Measurements from ENCODE around the gene PKP1. TPM values are rescaled to one million over a fixed set of nuclear protein-coding genes. Genes with fewer than 3 reads are reported as not detected.

PKP1 gene
- total RNA-seq, 4 donors from 2014 or later: 0.11 to 0.94 (median 0.54) TPM; not detected in 1

- intact Hi-C loops (cut with DNase I): no loop called here
- Histone ChIP-seq H3K9me3 (no peaks in the 10 kb centered on the region), H3K27ac (no peak overlapping the region), H3K4me3 (replicated peaks in 1 of 3) (no peak overlapping the region), H3K36me3 (no peaks in the 10 kb centered on the region), H3K4me1 (peaks cover 0 to 6% of the 10 kb centered on the region in 2 donors), H3K27me3 (no peaks in the 10 kb centered on the region)
- no peak for DNase-seq
- TF ChIP-seq CTCF (IDR thresholded peaks at IDR 0.05): no peak
- no peak for TF ChIP-seq POLR2A (IDR thresholded peaks at IDR 0.05)
- WGBS, 2 donors: 81 to 87% methylated on average over 6 of the region's 6 CpGs
Measured at GRCh38 chr1:201276891-201277290, 6.4 kb upstream of the PKP1 start.

GRCh38 chr1:201277441-201277840, 5.9 kb upstream of the PKP1 start:
- Histone ChIP-seq H3K4me1 (peaks cover 0 to 6% of the 10 kb centered on the region in 2 donors), H3K27ac (no peak overlapping the region), H3K36me3 (no peaks in the 10 kb centered on the region), H3K27me3 (no peaks in the 10 kb centered on the region), H3K4me3 (replicated peaks in 1 of 3) (no peak overlapping the region), H3K9me3 (no peaks in the 10 kb centered on the region)
- WGBS, 2 donors: 87 to 91% methylated on average over 4 of the region's 4 CpGs
- no peak for TF ChIP-seq CTCF (IDR thresholded peaks at IDR 0.05)
- intact Hi-C loops (cut with DNase I): no loop called here
- DNase-seq: no peak

GRCh38 chr1:201279313-201279712, 4.0 kb upstream of the PKP1 start:
- H3K27ac ChIP-seq: no peak overlapping the region
- peaks cover 5 to 19% of the 10 kb centered on the region in 2 donors for H3K4me1 ChIP-seq
- no peak overlapping the region for H3K4me3 ChIP-seq (replicated peaks in 1 of 3)
- no peaks in the 10 kb centered on the region for H3K9me3 ChIP-seq
- DNase-seq: no peak
- H3K27me3 ChIP-seq: no peaks in the 10 kb centered on the region
- intact Hi-C loops (cut with DNase I): no loop called here
- TF ChIP-seq POLR2A (IDR thresholded peaks at IDR 0.05) (no peak), CTCF (IDR thresholded peaks at IDR 0.05) (no peak)
- WGBS, 2 donors: 60 to 68% methylated on average over 8 of the region's 8 CpGs
- no peaks in the 10 kb centered on the region for H3K36me3 ChIP-seq

- Histone ChIP-seq H3K4me3 (replicated peaks in 1 of 3) (no peak overlapping the region), H3K27me3 (no peaks in the 10 kb centered on the region), H3K27ac (no peak overlapping the region), H3K4me1 (peaks cover 5 to 13% of the 10 kb centered on the region in 2 donors), H3K9me3 (no peaks in the 10 kb centered on the region), H3K36me3 (no peaks in the 10 kb centered on the region)
- WGBS, 2 donors: 78 to 87% methylated on average over 5 of the region's 5 CpGs
- DNase-seq: no peak
- TF ChIP-seq CTCF (IDR thresholded peaks at IDR 0.05): no peak
- no peak for TF ChIP-seq POLR2A (IDR thresholded peaks at IDR 0.05)
- intact Hi-C loops (cut with DNase I): no loop called here
Measured at GRCh38 chr1:201280884-201281283, 2.4 kb upstream of the PKP1 start.

- TF ChIP-seq CTCF (IDR thresholded peaks at IDR 0.05) (no peak), POLR2A (IDR thresholded peaks at IDR 0.05) (no peak)
- DNase-seq: no peak
- Histone ChIP-seq H3K4me3 (replicated peaks in 1 of 3) (no peak overlapping the region), H3K9me3 (no peaks in the 10 kb centered on the region), H3K27me3 (no peaks in the 10 kb centered on the region), H3K4me1 (peaks cover 5 to 13% of the 10 kb centered on the region in 2 donors), H3K36me3 (no peaks in the 10 kb centered on the region), H3K27ac (no peak overlapping the region)
- 89 to 95% methylated on average over 3 of the region's 3 CpGs for WGBS, 2 donors
- intact Hi-C loops (cut with DNase I): no loop called here
Measured at GRCh38 chr1:201281573-201281972, 1.7 kb upstream of the PKP1 start.
